LoVo (cell line): ENCODE measurements around the gene LENEP.
A peak's percentile ranks its signal among the peaks of the same experiment; 100 is the strongest.

ENCODE experiments used
- DNase-seq: peaks from one replicate; pipeline ENCODE4 v3.0.0-alpha.2; 2016; ENCODE audit warnings: low spot score

The LENEP gene

DNA sequence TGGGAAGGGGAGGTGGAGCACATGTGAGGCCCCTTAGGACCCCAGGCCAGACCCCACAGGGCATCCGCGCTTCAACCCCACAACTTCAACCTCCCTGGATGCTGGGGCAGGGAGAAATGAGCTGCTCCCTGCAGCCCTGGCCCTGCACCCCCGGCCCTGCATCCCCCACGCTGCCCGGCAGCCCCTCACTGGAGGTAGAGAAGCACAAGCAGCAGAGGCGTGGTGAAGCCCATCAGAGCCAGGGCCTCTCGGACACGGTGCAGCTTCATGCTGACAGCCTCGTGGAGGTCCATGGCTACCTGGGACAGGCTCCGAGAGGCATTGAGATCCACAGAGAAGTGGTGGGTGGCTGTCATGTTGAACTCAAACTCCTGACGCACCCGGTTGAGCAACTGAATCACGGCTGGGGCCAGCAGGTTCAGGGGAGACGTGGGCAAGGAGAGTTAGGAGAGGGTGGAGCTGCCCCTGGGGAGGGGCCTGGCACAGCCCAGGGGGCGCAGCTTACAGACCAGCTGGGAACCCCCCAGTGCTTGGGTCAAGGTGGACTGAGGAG is 36.9 kb downstream of the LENEP start:
- DNase-seq, result no peak

DNA sequence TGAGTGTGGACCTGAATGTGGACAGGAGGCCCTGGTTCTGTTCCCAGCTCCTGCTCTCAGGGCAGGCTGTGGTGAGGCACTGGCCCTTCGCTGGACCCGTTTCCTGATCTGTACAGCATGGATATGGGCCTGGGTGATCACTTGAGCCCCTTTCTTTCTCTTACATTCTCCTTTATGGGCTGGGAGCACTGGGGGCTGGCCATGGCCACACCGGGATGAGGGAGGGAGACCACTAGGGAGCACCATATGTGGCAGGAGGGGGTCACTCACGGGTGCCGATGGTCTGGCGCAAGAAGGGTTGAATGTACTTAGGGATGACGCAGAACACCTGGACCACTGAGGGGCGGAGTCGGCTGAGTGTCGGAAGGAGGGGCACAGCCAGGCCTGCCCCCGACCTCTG is 37.5 kb downstream of the LENEP start:
- DNase-seq, result no peak

DNA sequence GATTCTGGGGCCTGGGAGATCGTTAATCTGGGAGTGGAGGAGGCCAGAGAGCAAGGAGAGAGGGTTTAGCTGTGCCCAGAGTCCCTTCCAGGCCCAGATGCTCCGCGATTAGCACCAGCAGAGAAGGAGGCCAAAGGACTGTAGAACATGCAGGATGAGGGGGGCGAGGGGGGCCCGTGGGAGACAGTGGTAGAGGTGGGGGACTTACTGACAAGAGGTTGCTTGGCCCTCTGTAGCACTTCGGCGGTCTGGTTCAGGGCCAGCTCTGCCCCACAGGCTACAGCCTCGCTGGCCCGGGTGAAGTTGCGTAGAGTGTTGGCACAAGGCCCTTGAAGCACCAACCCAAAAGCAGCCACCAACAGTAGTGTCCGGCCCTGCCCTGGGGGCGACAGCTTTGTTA is 39.5 kb downstream of the LENEP start:
- no peak for DNase-seq

DNA sequence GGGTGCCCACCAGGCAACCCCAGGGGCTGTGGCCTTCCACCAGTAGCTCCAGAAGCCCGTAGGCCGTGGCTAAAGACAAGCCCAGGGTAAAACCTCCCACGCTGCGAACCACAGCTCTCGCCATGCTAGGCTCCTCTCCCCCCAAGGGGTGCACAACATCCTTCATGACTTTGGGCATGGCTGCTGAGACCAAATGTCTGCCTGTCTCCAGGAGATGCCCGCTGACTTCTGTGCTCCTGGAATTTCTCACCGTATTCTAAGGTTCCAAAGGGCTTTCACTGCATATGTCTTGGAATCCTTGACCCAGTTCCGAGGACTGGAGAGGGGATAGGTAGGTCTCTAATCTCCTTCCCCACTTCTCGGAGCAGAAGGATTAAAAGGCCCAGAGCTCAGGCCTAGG is 40.1 kb downstream of the LENEP start, which contains the start of the genes DCST1 and DCST2:
DCST1 (plus strand) TSS at position 301 of the 400 bp plus-strand sequence. CDS start 213 bp downstream, outside the sequence.
DCST2 (minus strand) TSS at position 258 of the 400 bp plus-strand sequence; CDS start at position 178, 80 bp downstream.
- DNase-seq, result no peak

DNA sequence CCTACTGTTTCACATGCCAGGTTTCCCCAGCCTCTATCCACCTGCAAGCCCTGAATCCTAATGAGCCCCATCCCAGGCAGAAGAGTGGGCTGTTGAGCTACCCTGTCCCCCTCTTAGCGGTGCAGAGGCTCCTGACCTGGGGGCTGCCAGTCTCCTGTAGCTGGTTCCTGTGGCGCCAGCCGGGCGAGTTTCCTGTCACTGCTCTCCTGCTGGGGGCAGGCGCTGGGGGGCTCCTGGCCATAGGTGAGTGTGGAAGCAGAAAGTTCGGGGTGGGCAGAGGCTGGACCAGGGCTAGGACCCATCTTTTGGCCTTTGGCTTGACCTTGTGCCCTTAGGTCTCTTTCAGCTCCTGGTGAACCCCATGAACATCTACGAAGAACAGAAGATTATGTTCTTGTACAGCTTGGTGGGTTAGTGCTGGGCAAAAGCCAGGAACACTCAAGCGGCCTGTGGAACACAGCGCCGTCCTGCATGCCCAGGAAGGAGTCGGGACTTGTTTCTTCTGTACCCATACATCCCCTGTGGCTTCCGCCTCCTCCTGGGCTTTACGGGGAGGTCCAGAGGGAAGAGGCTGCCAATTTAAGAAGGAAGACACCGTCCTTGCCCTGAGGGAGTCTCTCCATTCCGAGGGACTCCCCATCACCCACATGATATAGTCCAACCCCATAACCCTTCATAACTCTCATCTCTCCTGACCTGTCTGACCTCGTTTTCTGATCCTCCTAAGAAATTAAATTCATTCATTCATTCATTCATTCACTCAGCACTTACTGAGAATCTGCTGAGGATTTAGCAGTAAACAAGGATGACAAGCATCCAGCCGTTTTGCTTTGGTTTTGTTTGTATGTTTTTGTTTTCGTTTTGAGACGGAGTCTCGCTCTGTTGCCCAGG is 41.2 kb downstream of the LENEP start:
- DNase-seq, result no peak

DNA sequence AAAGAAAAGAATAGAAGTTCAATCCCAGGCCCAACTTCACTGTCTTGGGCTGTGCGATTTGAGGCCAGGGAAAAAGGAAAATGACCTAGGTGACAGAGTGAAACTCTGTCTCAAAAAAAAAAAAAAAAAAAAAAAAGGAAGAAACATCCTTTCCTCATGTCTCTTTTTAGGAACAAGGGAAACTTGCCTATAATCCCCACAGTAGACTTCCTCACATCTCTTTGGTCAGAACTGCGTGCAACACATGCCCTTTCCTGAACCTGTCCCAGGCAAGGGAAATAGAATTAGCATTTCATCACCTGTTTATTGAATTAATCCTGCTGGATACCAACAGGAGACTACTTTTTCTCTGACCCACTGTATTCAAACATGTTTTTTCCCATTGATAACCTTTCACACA is 42.5 kb downstream of the LENEP start:
- DNase-seq, result no peak

DNA sequence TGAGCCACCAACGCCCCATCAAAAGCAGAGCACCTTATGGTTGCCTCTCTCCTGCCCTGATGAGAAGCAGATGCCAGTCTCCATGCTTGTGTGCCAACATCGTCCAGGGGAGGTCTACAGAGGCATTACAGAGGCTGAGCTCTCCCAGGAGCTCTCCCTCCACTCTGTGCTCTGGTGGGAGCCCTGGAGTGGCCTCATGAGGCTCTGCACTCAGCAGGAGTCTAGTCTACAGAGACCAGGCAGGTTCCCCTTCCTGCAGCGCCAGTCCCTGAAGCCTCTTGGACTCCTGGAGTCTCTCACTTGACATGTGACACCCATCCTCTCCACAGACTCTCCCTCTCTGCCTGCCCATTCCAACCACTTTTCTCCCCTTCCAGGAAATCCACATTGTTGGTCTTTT is 43.7 kb downstream of the LENEP start:
- DNase-seq, result no peak

DNA sequence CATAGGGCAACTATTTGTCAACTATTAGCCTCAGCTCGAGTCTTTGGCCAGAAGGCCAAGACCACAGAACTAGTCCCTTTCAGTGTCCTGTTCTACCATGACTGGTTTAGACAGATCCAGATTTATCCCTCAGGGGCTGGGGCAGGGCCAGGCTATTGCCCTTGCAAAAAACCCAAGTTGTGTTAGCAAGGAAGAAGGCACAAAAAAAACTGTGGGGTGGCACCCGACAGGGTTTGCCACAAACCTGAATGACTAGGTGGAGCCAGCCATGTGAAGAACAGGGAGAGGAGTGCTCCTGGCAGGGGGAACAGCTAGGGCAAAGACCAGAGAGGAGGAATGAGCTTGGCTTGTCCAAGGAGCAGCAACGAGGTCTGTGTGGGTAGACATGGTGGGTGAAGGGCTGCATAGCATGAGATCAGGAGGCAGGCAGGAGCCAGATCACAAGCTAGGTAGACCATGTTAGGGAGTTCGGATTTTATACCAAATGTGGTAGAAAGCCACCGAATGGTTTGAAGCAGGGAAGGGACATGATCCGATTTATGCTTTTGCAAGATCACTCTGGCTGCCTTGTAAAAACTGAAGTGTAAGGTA is 44.6 kb downstream of the LENEP start:
- no peak for DNase-seq

DNA sequence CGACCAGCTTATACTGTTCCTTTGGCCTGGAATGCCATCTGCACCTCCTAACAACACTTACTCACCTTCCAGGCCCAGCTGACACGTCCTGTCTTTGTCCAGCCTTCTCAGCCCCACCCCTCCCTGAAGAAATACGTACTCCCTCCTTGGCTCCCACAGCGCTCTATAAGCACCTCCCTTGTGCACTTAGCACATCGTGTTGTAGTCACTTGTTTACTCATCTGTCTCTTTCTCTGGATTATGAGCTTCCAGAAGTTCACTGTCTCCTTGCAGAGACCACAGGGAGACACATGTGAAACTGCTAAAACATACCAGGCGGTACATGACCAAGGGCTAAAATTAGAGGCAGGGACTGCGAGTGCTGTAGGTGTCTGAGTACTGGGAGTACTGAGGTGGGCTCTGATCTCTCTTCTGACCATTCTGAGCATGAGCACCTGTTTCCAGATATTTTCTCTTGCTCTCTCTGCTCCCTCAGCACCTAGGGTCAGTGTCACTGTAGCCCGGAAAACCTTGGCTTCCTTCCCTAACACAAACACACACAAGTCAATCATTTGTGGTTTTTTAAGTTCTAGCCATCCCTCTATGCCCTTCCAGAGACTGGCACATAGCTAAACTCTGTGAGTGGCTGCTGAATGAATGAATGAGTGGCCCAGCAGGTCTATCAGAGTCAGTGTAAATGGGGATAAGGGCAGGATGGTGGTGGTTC is 45.4 kb downstream of the LENEP start:
- peak; percentile 42 for DNase-seq

DNA sequence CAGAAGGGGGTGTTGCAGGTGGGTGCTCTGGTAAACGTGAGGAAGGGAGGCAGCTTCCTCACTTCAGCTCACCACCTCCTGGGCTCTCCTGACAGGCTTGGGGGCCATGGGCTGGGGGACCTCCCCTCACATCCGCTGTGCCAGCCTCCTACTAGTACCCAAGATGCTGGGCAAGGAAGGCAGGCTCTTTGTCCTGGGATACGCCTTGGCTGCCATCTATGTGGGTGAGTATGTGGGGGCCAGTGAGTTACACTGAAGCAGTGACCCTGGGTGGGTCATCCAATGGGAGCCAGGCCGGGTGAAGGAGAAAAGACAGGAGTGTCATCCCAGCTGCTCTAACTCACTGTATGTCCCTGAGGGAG is 45.9 kb downstream of the LENEP start:
- DNase-seq, result no peak

DNA sequence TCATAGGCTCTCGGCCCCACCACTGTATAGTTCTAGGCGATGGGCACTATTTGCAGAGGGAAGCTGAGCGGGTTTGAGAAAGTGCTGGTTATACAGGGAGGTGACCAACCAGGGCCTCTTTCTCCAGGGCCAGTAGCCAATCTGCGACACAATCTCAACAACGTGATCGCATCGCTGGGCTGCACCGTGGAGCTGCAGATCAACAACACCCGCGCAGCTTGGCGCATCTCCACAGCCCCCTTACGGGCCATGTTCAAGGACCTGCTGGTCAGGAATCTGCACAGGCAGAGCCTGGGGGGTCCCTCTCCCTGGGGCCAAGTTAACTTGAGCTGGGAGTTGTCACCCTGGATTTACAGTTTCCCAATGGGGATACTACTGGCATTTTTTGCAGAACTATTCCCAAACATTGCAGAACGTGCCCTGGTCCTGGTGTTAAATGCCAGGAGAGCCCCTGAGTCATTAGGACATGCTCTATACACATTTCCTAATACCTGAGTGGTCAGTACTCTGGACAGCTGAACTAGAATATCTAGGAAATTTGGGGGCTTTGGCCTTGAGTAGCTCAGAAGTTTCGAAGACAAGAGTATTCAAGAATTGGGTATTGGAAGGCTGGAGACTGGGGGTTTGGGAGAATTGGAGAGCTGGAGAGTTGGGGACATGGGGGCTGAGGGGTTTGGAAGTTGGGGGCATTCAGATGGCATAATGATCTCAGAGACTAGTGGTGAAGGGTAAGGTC is 47.1 kb downstream of the LENEP start:
- DNase-seq, result no peak

DNA sequence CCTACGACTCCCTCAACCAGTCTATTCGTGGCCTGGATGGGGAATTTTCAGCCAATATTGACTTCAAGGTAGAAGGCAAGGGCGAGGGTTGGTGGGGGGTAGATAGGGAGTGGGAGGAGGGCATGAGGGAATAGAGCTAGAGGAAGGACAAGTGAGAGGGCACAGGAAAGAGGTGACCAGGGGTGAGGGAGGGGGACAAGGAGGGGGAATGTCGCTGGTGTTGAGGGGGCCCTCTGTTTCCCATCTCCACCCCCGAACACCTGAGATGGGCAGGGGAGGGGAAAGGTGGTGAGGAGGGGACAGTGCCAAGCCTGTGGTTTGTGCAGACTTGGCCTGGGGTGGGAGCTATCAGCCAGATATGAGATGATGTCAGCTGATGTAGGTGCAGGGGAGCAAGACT is 49.4 kb downstream of the LENEP start:
- DNase-seq, result no peak

DNA sequence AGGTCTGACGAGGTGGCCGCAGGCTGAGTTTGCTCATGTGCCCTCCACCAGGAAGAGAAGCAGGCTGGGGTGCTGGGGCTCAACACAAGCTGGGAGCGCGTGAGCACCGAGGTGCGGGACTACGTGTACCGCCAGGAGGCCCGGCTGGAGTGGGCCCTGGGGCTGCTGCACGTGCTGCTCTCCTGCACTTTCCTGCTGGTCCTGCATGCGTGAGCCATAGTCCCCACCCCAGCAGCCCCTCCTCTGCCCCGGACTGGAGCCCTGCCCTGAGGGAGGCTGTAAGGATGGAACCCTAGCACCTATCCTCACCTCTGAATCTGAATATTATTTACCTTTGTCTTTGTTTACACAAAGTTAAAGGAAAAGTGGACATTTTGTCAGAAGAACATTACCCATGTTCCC is 49.9 kb downstream of the LENEP start:
- DNase-seq, result no peak

DNA sequence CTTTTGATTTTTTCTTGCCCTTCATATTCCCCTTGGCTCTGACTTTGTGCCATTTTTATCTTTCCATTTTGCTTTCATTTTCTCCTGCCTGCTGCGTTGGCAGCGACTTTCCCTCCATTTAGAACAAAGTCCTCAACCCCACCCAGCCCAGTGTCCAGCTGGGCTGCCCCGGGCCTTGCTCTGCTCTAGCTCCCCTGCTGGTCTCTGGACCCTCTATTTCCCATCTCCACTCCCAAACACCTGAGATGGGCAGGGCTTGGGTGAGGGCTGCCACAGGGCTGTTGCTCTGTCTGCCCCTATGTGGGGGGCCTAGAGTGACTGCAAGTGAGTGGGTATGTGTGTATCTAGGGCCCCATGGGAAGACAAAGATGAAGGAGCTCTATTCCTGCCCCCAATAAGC is 50.4 kb downstream of the LENEP start:
- no peak for DNase-seq
